ENCODE measurements around the gene SFXN5. TPM values are rescaled to one million over a fixed set of nuclear protein-coding genes. Genes with fewer than 3 reads are reported as not detected.

SFXN5 gene
- total and polyA plus RNA-seq, 4 donors, result 6.3 to 20.7 (median 14.8) TPM

GRCh38 chr2:72924353-72925240 is 146.9 kb downstream of the SFXN5 start:
- Histone ChIP-seq H3K36me3 (ENCODE audit: control insufficient read depth in 1 of 2, insufficient read depth in 2 of 2, low read length in 1 of 2) (no peaks in the 10 kb centered on the region), H3K27me3 (ENCODE audit: control insufficient read depth in 1 of 2, insufficient read depth in 2 of 2, low read length in 1 of 2) (no peaks in the 10 kb centered on the region), H3K27ac (ENCODE audit: low read depth in 1 of 2, low read length in 2 of 2) (no peak overlapping the region), H3K4me1 (ENCODE audit: control insufficient read depth in 1 of 2, insufficient read depth in 2 of 2, low read length in 2 of 2) (no peaks in the 10 kb centered on the region), H3K9me3 (ENCODE audit: control insufficient read depth, low read length) (no peaks in the 10 kb centered on the region), H3K4me3 (ENCODE audit: low read length in 2 of 2) (no peak overlapping the region)
- ATAC-seq (ENCODE audit: low FRiP score), result no peak
- intact Hi-C loops (cut with DNase I), result no loop called here
- WGBS, 2 donors, result 4 to 5% methylated on average over 57 to 61 of the region's 61 CpGs
- DNase-seq, result peak in 1 of 2 donors; percentile 72

GRCh38 chr2:72923833-72924352 is 147.6 kb downstream of the SFXN5 start:
- Histone ChIP-seq H3K4me3 (ENCODE audit: low read length in 2 of 2) (no peak overlapping the region), H3K27me3 (ENCODE audit: control insufficient read depth in 1 of 2, insufficient read depth in 2 of 2, low read length in 1 of 2) (no peaks in the 10 kb centered on the region), H3K4me1 (ENCODE audit: control insufficient read depth in 1 of 2, insufficient read depth in 2 of 2, low read length in 2 of 2) (no peaks in the 10 kb centered on the region), H3K27ac (ENCODE audit: low read depth in 1 of 2, low read length in 2 of 2) (no peak overlapping the region), H3K9me3 (ENCODE audit: control insufficient read depth, low read length) (no peaks in the 10 kb centered on the region), H3K36me3 (ENCODE audit: control insufficient read depth in 1 of 2, insufficient read depth in 2 of 2, low read length in 1 of 2) (no peaks in the 10 kb centered on the region)
- DNase-seq, result peak in 1 of 2 donors; percentile 65
- 9 to 13% methylated on average over 34 to 36 of the region's 36 CpGs for WGBS, 2 donors
- ATAC-seq (ENCODE audit: low FRiP score), result no peak
- intact Hi-C loops (cut with DNase I), result no loop called here

GRCh38 chr2:72921853-72922252 is 149.7 kb downstream of the SFXN5 start:
- Histone ChIP-seq H3K9me3 (ENCODE audit: control insufficient read depth, low read length) (no peaks in the 10 kb centered on the region), H3K36me3 (ENCODE audit: control insufficient read depth in 1 of 2, insufficient read depth in 2 of 2, low read length in 1 of 2) (no peaks in the 10 kb centered on the region), H3K4me1 (ENCODE audit: control insufficient read depth in 1 of 2, insufficient read depth in 2 of 2, low read length in 2 of 2) (no peaks in the 10 kb centered on the region), H3K27me3 (ENCODE audit: control insufficient read depth in 1 of 2, insufficient read depth in 2 of 2, low read length in 1 of 2) (no peaks in the 10 kb centered on the region), H3K27ac (ENCODE audit: low read depth in 1 of 2, low read length in 2 of 2) (no peak overlapping the region), H3K4me3 (ENCODE audit: low read length in 2 of 2) (no peak overlapping the region)
- 93 to 100% methylated on average over 1 of the region's 1 CpG for WGBS, 2 donors
- ATAC-seq (ENCODE audit: low FRiP score), result no peak
- intact Hi-C loops (cut with DNase I), result no loop called here
- DNase-seq, result no peak

GRCh38 chr2:72921088-72921851 is 150.2 kb downstream of the SFXN5 start:
- no peaks in the 10 kb centered on the region for H3K4me1 ChIP-seq (ENCODE audit: control insufficient read depth in 1 of 2, insufficient read depth in 2 of 2, low read length in 2 of 2)
- no peak for DNase-seq

GRCh38 chr2:72920318-72921087 is 151.0 kb downstream of the SFXN5 start:
- H3K9me3 ChIP-seq (ENCODE audit: control insufficient read depth, low read length), result no peaks in the 10 kb centered on the region
- ATAC-seq (ENCODE audit: low FRiP score) (no peak), DNase-seq (peak in 1 of 2 donors; percentile 73)
- no peaks in the 10 kb centered on the region for H3K36me3 ChIP-seq (ENCODE audit: control insufficient read depth in 1 of 2, insufficient read depth in 2 of 2, low read length in 1 of 2)
- H3K4me3 ChIP-seq (ENCODE audit: low read length in 2 of 2), result peak overlapping the region in 1 of 2 donors; percentile 6
- no peaks in the 10 kb centered on the region for H3K4me1 ChIP-seq (ENCODE audit: control insufficient read depth in 1 of 2, insufficient read depth in 2 of 2, low read length in 2 of 2)
- no peaks in the 10 kb centered on the region for H3K27me3 ChIP-seq (ENCODE audit: control insufficient read depth in 1 of 2, insufficient read depth in 2 of 2, low read length in 1 of 2)
- 6% methylated on average over 74 to 77 of the region's 77 CpGs for WGBS, 2 donors
- H3K27ac ChIP-seq (ENCODE audit: low read depth in 1 of 2, low read length in 2 of 2), result no peak overlapping the region
- intact Hi-C loops (cut with DNase I), result no loop called here

More at GRCh38 chr2:72921088-72921851, 150.2 kb downstream of the SFXN5 start:
- intact Hi-C loops (cut with DNase I), result no loop called here
- Histone ChIP-seq H3K27me3 (ENCODE audit: control insufficient read depth in 1 of 2, insufficient read depth in 2 of 2, low read length in 1 of 2) (no peaks in the 10 kb centered on the region), H3K27ac (ENCODE audit: low read depth in 1 of 2, low read length in 2 of 2) (no peak overlapping the region), H3K9me3 (ENCODE audit: control insufficient read depth, low read length) (no peaks in the 10 kb centered on the region), H3K4me3 (ENCODE audit: low read length in 2 of 2) (no peak overlapping the region), H3K36me3 (ENCODE audit: control insufficient read depth in 1 of 2, insufficient read depth in 2 of 2, low read length in 1 of 2) (no peaks in the 10 kb centered on the region)
- 56 to 65% methylated on average over 15 of the region's 15 CpGs for WGBS, 2 donors
- no peak for ATAC-seq (ENCODE audit: low FRiP score)

- Histone ChIP-seq H3K9me3 (ENCODE audit: control insufficient read depth, low read length) (no peaks in the 10 kb centered on the region), H3K4me1 (ENCODE audit: control insufficient read depth in 1 of 2, insufficient read depth in 2 of 2, low read length in 2 of 2) (no peaks in the 10 kb centered on the region), H3K27me3 (ENCODE audit: control insufficient read depth in 1 of 2, insufficient read depth in 2 of 2, low read length in 1 of 2) (no peaks in the 10 kb centered on the region), H3K4me3 (ENCODE audit: low read length in 2 of 2) (no peak overlapping the region), H3K36me3 (ENCODE audit: control insufficient read depth in 1 of 2, insufficient read depth in 2 of 2, low read length in 1 of 2) (no peaks in the 10 kb centered on the region), H3K27ac (ENCODE audit: low read depth in 1 of 2, low read length in 2 of 2) (no peak overlapping the region)
- intact Hi-C loops (cut with DNase I), result no loop called here
- peak in 1 of 2 donors; percentile 59 for DNase-seq
- 10 to 12% methylated on average over 47 to 48 of the region's 48 CpGs for WGBS, 2 donors
- ATAC-seq (ENCODE audit: low FRiP score), result no peak
These were observed 151.8 kb downstream of the SFXN5 start for GRCh38 chr2:72919414-72920317.

- no peaks in the 10 kb centered on the region for H3K4me1 ChIP-seq (ENCODE audit: control insufficient read depth in 1 of 2, insufficient read depth in 2 of 2, low read length in 2 of 2)
- DNase-seq (peak in 1 of 2 donors; percentile 77), ATAC-seq (ENCODE audit: low FRiP score) (no peak)
- H3K9me3 ChIP-seq (ENCODE audit: control insufficient read depth, low read length), result no peaks in the 10 kb centered on the region
- no peak overlapping the region for H3K27ac ChIP-seq (ENCODE audit: low read depth in 1 of 2, low read length in 2 of 2)
- no peaks in the 10 kb centered on the region for H3K36me3 ChIP-seq (ENCODE audit: control insufficient read depth in 1 of 2, insufficient read depth in 2 of 2, low read length in 1 of 2)
- H3K27me3 ChIP-seq (ENCODE audit: control insufficient read depth in 1 of 2, insufficient read depth in 2 of 2, low read length in 1 of 2), result no peaks in the 10 kb centered on the region
- peak overlapping the region; percentile 11 to 43 for H3K4me3 ChIP-seq (ENCODE audit: low read length in 2 of 2)
- intact Hi-C loops (cut with DNase I), result no loop called here
- 2% methylated on average over 83 to 89 of the region's 89 CpGs for WGBS, 2 donors
These were observed 153.5 kb downstream of the SFXN5 start for GRCh38 chr2:72917877-72918553.
